HEK293 (cell line): ENCODE data around the gene DENND1A.

Source experiments
- CTCF ChIA-PET: fragments of 350-600 bp; formaldehyde crosslinking; extraction: SDS; loops from one replicate; lab custom pipeline; 2021; ENCODE audit warnings: antibody characterized with exemption; lab: Yijun Ruan, JAX
- POLR2A ChIA-PET: fragments of 300-600 bp; formaldehyde crosslinking; extraction: SDS; loops from one replicate; lab custom pipeline; 2020; ENCODE audit warnings: antibody characterized with exemption, inconsistent platforms; lab: Yijun Ruan, JAX
- H3K27ac ChIP-seq: fragments of 200-500 bp; sonication (Bioruptor generic); 2 replicates; pipeline ENCODE4 v1.5.1; 2014; ENCODE audit warnings: low read depth, low read length, control low read depth, inconsistent platforms; ENCODE audit errors: extremely low read depth
- H3K36me3 ChIP-seq, 2 experiments: fragments of 200-500 bp in 1 of 2; sonication (Bioruptor generic) in 1 of 2; 1 replicate in 1 of 2; 2 replicates in 1 of 2; pipeline ENCODE4 v1.5.1; 2014 to 2017; ENCODE audit warnings: inconsistent platforms in 2 of 2, low read length in 2 of 2; ENCODE audit not compliant: control insufficient read depth in 2 of 2, insufficient read depth in 1 of 2
- H3K4me1 ChIP-seq: fragments of 200-500 bp; sonication (Bioruptor generic); 2 replicates; pipeline ENCODE4 v1.5.1; 2014; ENCODE audit warnings: mild to moderate bottlenecking, low read length, inconsistent platforms; ENCODE audit not compliant: control insufficient read depth, insufficient read depth
- H3K4me3 ChIP-seq: 2 replicates; pipeline ENCODE4 v1.5.1; 2011; ENCODE audit warnings: low read depth, mild to moderate bottlenecking, control low read depth, low read length, moderate library complexity
- H3K9me3 ChIP-seq: fragments of 200-500 bp; sonication (Bioruptor generic); 2 replicates; pipeline ENCODE4 v1.5.1; 2014; ENCODE audit warnings: low read depth, low read length, inconsistent platforms; ENCODE audit not compliant: control insufficient read depth, insufficient read depth
- AEBP2 ChIP-seq: fragments of 450-650 bp; formaldehyde crosslinking; IDR thresholded peaks from 2 replicates; pipeline ENCODE4 v1.5.1; 2016; ENCODE audit warnings: missing biosample characterization, missing genetic modification characterization, borderline replicate concordance
- HOXA7 ChIP-seq: sonication (generic); formaldehyde crosslinking; IDR thresholded peaks from 2 replicates; pipeline ENCODE4 v1.8.1; 2022; ENCODE audit warnings: missing genetic modification reagents, borderline replicate concordance
- HOXD13 ChIP-seq: sonication (generic); formaldehyde crosslinking; IDR thresholded peaks from 2 replicates; pipeline ENCODE4 v1.8.0; 2022; ENCODE audit warnings: missing genetic modification reagents, borderline replicate concordance
- IKZF3 ChIP-seq: fragments of 450-650 bp; IDR thresholded peaks from 2 replicates; pipeline ENCODE4 v1.5.0; 2018; ENCODE audit warnings: missing biosample characterization, mild to moderate bottlenecking, missing genetic modification characterization, moderate library complexity
- KLF17 ChIP-seq: fragments of 450-650 bp; formaldehyde crosslinking; IDR thresholded peaks from 2 replicates; pipeline ENCODE4 v1.5.1; 2016; ENCODE audit warnings: missing biosample characterization, missing genetic modification characterization
- KLF8 ChIP-seq: fragments of 450-650 bp; formaldehyde crosslinking; IDR thresholded peaks from 2 replicates; pipeline ENCODE4 v1.5.1; 2016; ENCODE audit warnings: missing biosample characterization, missing genetic modification characterization
- MYNN ChIP-seq: fragments of 450-650 bp; formaldehyde crosslinking; IDR thresholded peaks from 2 replicates; pipeline ENCODE4 v1.5.1; 2016; ENCODE audit warnings: missing biosample characterization, missing genetic modification characterization, borderline replicate concordance
- MZF1 ChIP-seq: fragments of 450-650 bp; formaldehyde crosslinking; IDR thresholded peaks from 2 replicates; pipeline ENCODE4 v1.5.1; 2017; ENCODE audit warnings: missing biosample characterization, missing genetic modification characterization, borderline replicate concordance
- OSR2 ChIP-seq: fragments of 450-650 bp; formaldehyde crosslinking; IDR thresholded peaks from 2 replicates; pipeline ENCODE4 v1.5.1; 2016; ENCODE audit warnings: missing biosample characterization, missing genetic modification characterization
- SCRT1 ChIP-seq: fragments of 450-650 bp; formaldehyde crosslinking; IDR thresholded peaks from 2 replicates; pipeline ENCODE4 v1.5.1; 2016; ENCODE audit warnings: missing biosample characterization, missing genetic modification characterization, borderline replicate concordance
- WT1 ChIP-seq: fragments of 450-650 bp; formaldehyde crosslinking; IDR thresholded peaks from 2 replicates; pipeline ENCODE4 v1.5.1; 2016; ENCODE audit warnings: missing biosample characterization, missing genetic modification characterization
- YY2 ChIP-seq: fragments of 450-650 bp; formaldehyde crosslinking; IDR thresholded peaks from 2 replicates; pipeline ENCODE4 v1.5.1; 2016; ENCODE audit warnings: missing biosample characterization, missing genetic modification characterization
- ZBTB26 ChIP-seq: fragments of 450-650 bp; formaldehyde crosslinking; optimal IDR thresholded peaks from 2 replicates; pipeline ENCODE3; 2016; ENCODE audit warnings: missing biosample characterization, mild to moderate bottlenecking, missing genetic modification characterization
- ZBTB48 ChIP-seq: fragments of 450-650 bp; formaldehyde crosslinking; IDR thresholded peaks from 2 replicates; pipeline ENCODE4 v1.5.1; 2016; ENCODE audit warnings: missing biosample characterization, missing genetic modification characterization
- ZNF148 ChIP-seq: fragments of 450-650 bp; formaldehyde crosslinking; IDR thresholded peaks from 2 replicates; pipeline ENCODE4 v1.5.0; 2017; ENCODE audit warnings: missing biosample characterization, missing genetic modification characterization, borderline replicate concordance
- ZNF175 ChIP-seq: fragments of 450-650 bp; formaldehyde crosslinking; IDR thresholded peaks from 2 replicates; pipeline ENCODE4 v1.5.1; 2016; ENCODE audit warnings: missing biosample characterization, missing genetic modification characterization
- ZNF202 ChIP-seq: fragments of 450-650 bp; formaldehyde crosslinking; IDR thresholded peaks from 2 replicates; pipeline ENCODE4 v1.5.1; 2016; ENCODE audit warnings: missing biosample characterization, missing genetic modification characterization, borderline replicate concordance
- ZNF211 ChIP-seq: fragments of 450-650 bp; formaldehyde crosslinking; IDR thresholded peaks from 2 replicates; pipeline ENCODE4 v1.5.1; 2016; ENCODE audit warnings: low read depth, missing biosample characterization, missing genetic modification characterization
- ZNF24 ChIP-seq: fragments of 450-650 bp; formaldehyde crosslinking; IDR thresholded peaks from 2 replicates; pipeline ENCODE4 v1.5.1; 2016; ENCODE audit warnings: missing biosample characterization, missing genetic modification characterization
- ZNF433 ChIP-seq: fragments of 450-650 bp; formaldehyde crosslinking; IDR thresholded peaks from 2 replicates; pipeline ENCODE4 v1.5.1; 2016; ENCODE audit warnings: missing biosample characterization, missing genetic modification characterization, low read depth
- ZNF473 ChIP-seq: fragments of 450-650 bp; formaldehyde crosslinking; IDR thresholded peaks from 2 replicates; pipeline ENCODE4 v1.5.1; 2017; ENCODE audit warnings: missing biosample characterization, missing genetic modification characterization
- ZNF514 ChIP-seq: fragments of 450-650 bp; formaldehyde crosslinking; IDR thresholded peaks from 2 replicates; pipeline ENCODE4 v1.5.1; 2016; ENCODE audit warnings: missing biosample characterization, missing genetic modification characterization
- ZNF548 ChIP-seq: fragments of 450-650 bp; formaldehyde crosslinking; IDR thresholded peaks from 2 replicates; pipeline ENCODE4 v1.5.1; 2016; ENCODE audit warnings: missing biosample characterization, missing genetic modification characterization
- ZNF549 ChIP-seq: fragments of 450-650 bp; IDR thresholded peaks from 2 replicates; pipeline ENCODE4 v1.5.1; 2018; ENCODE audit warnings: missing biosample characterization, missing genetic modification characterization, mild to moderate bottlenecking, inconsistent platforms, moderate library complexity
- ZNF571 ChIP-seq: fragments of 450-650 bp; formaldehyde crosslinking; IDR thresholded peaks from 2 replicates; pipeline ENCODE4 v1.5.0; 2017; ENCODE audit warnings: missing biosample characterization, missing genetic modification characterization
- ZNF701 ChIP-seq: fragments of 450-650 bp; formaldehyde crosslinking; IDR thresholded peaks from 2 replicates; pipeline ENCODE4 v1.5.1; 2016; ENCODE audit warnings: missing biosample characterization, missing genetic modification characterization
- ZNF707 ChIP-seq: fragments of 450-650 bp; formaldehyde crosslinking; IDR thresholded peaks from 2 replicates; pipeline ENCODE4 v1.5.1; 2016; ENCODE audit warnings: missing biosample characterization, missing genetic modification characterization

DENND1A gene

GRCh38 chr9:123678038-123678877 lies 251.7 kb downstream of the DENND1A start (continued):
- TF ChIP-seq ZBTB26 (tag by site-specific recombination) (no peak), AEBP2 (tag by site-specific recombination) (no peak), ZNF514 (tag by site-specific recombination) (no peak)

- H3K36me3 ChIP-seq, result no peaks in the 10 kb centered on the region
- H3K9me3 ChIP-seq, result no peaks in the 10 kb centered on the region; the same call in 1 of the 2 replicates
- no peak for TF ChIP-seq HOXA7
- TF ChIP-seq MYNN (tag by site-specific recombination), result no peak
- TF ChIP-seq KLF8 (tag by site-specific recombination), result no peak
- no peak for TF ChIP-seq ZNF473 (tag by site-specific recombination)
- no peak for TF ChIP-seq KLF17 (tag by site-specific recombination)
- no peak for TF ChIP-seq SCRT1
- no peak for TF ChIP-seq MZF1 (tag by site-specific recombination)
- no peak for TF ChIP-seq ZNF549
- no peak for TF ChIP-seq ZNF433
- no peak overlapping the region for H3K4me3 ChIP-seq
- H3K27ac ChIP-seq, result no peak overlapping the region
- peaks cover 11% of the 10 kb centered on the region for H3K4me1 ChIP-seq
- POLR2A ChIA-PET, result no interaction called here
- CTCF ChIA-PET, result no interaction called here
These were observed 253.1 kb downstream of the DENND1A start for GRCh38 chr9:123676869-123677268.

- H3K27ac ChIP-seq, result no peak overlapping the region
- peaks cover 0 to 3% of the 10 kb centered on the region in 2 experiments; a peak in 1 of 3 replicates for H3K36me3 ChIP-seq
- POLR2A ChIA-PET, result no interaction called here
- CTCF ChIA-PET, result no interaction called here
- no peaks in the 10 kb centered on the region; the same call in 1 of the 2 replicates for H3K9me3 ChIP-seq
- no peak overlapping the region for H3K4me3 ChIP-seq
- no peaks in the 10 kb centered on the region for H3K4me1 ChIP-seq
- TF ChIP-seq ZNF701 (tag by site-specific recombination) (no peak), ZNF175 (no peak), OSR2 (tag by site-specific recombination) (no peak), ZNF211 (no peak), IKZF3 (tag by site-specific recombination) (no peak), WT1 (tag by site-specific recombination) (no peak), ZNF548 (tag by site-specific recombination) (no peak), ZNF571 (tag by site-specific recombination) (no peak), HOXD13 (no peak), ZNF148 (tag by site-specific recombination) (no peak), KLF17 (tag by site-specific recombination) (no peak), YY2 (no peak), ZNF433 (no peak), ZNF707 (no peak), ZNF24 (tag by site-specific recombination) (no peak), ZNF202 (tag by site-specific recombination) (no peak), ZBTB48 (no peak)
These were observed 260.6 kb downstream of the DENND1A start for GRCh38 chr9:123669346-123669745.
